Loucy (cell line): ENCODE results near the gene EFNB2.

Experiments
- H2AFZ ChIP-seq: fragments of 200-600 bp; sonication (generic); 2 replicates; pipeline ENCODE4 v1.6.0; 2016; ENCODE audit warnings: antibody characterized with exemption, mild to moderate bottlenecking, low read length, moderate library complexity
- H3F3A ChIP-seq: fragments of 200-600 bp; 2 replicates; pipeline ENCODE4 v1.6.0; 2016; ENCODE audit warnings: antibody characterized with exemption, low read depth, mild to moderate bottlenecking
- H3K27me3 ChIP-seq: fragments of 200-600 bp; sonication (generic); 2 replicates; pipeline ENCODE4 v1.6.1; 2014; ENCODE audit warnings: low read length, mild to moderate bottlenecking; ENCODE audit not compliant: insufficient read depth, poor library complexity, severe bottlenecking
- H3K36me3 ChIP-seq: fragments of 200-600 bp; sonication (generic); 2 replicates; pipeline ENCODE4 v1.6.1; 2016; ENCODE audit warnings: low read length; ENCODE audit not compliant: insufficient read depth
- H3K4me1 ChIP-seq: fragments of 200-600 bp; sonication (generic); 2 replicates; pipeline ENCODE4 v1.5.1; 2014; ENCODE audit warnings: low read length, mild to moderate bottlenecking; ENCODE audit not compliant: insufficient read depth, poor library complexity, severe bottlenecking
- H3K4me2 ChIP-seq: fragments of 200-600 bp; sonication (generic); 2 replicates; pipeline ENCODE4 v1.6.0; 2014; ENCODE audit warnings: antibody characterized with exemption, low read length, low read depth, mild to moderate bottlenecking; ENCODE audit not compliant: poor library complexity, severe bottlenecking
- H3K4me3 ChIP-seq: fragments of 200-600 bp; sonication (generic); 2 replicates; pipeline ENCODE4 v1.5.1; 2014; ENCODE audit warnings: low read length, mild to moderate bottlenecking, mixed read lengths; ENCODE audit not compliant: poor library complexity, severe bottlenecking
- H3K79me2 ChIP-seq: fragments of 200-600 bp; sonication (generic); 2 replicates; pipeline ENCODE4 v1.6.1; 2014; ENCODE audit warnings: low read length; ENCODE audit not compliant: insufficient read depth
- H3K9ac ChIP-seq: fragments of 200-600 bp; sonication (generic); 2 replicates; pipeline ENCODE4 v1.6.0; 2014; ENCODE audit warnings: mild to moderate bottlenecking, low read depth, low read length, moderate library complexity; ENCODE audit not compliant: poor library complexity, severe bottlenecking
- H3K9me2 ChIP-seq: fragments of 200-600 bp; sonication (generic); replicated peaks from 2 replicates; pipeline ENCODE4 v1.6.1; 2016; ENCODE audit warnings: low read depth, low read length, mixed read lengths
- H3K9me3 ChIP-seq: fragments of 200-600 bp; sonication (generic); 2 replicates; pipeline ENCODE4 v1.6.1; 2014; ENCODE audit warnings: mild to moderate bottlenecking, antibody characterized with exemption, low read length, low read depth; ENCODE audit not compliant: insufficient read depth
- H4K20me1 ChIP-seq: fragments of 200-600 bp; sonication (generic); 2 replicates; pipeline ENCODE4 v1.6.0; 2014; ENCODE audit warnings: antibody characterized with exemption, low read length, mild to moderate bottlenecking; ENCODE audit not compliant: insufficient read depth, poor library complexity, severe bottlenecking
- CTCF ChIP-seq: fragments of 200-600 bp; sonication (generic); conservative IDR thresholded peaks from 2 replicates; pipeline ENCODE4 v1.5.1; 2014; ENCODE audit warnings: mild to moderate bottlenecking, antibody characterized with exemption, low read length
- EZH2phosphoT487 ChIP-seq: fragments of 200-600 bp; IDR thresholded peaks from 2 replicates; pipeline ENCODE4 v1.6.1; 2018; ENCODE audit warnings: antibody characterized with exemption, mild to moderate bottlenecking, moderate library complexity, borderline replicate concordance

The EFNB2 gene

GRCh38 chr13:106561551-106562170 lies 26.2 kb upstream of the EFNB2 start:
- no peaks in the 10 kb centered on the region for H3K27me3 ChIP-seq
- no peak for TF ChIP-seq EZH2phosphoT487
- no peak for TF ChIP-seq CTCF
- no peaks in the 10 kb centered on the region for H3K9me3 ChIP-seq
- H3K79me2 ChIP-seq = peaks cover 99% of the 10 kb centered on the region
- no peak overlapping the region for H2AFZ ChIP-seq
- H3K4me2 ChIP-seq = peak overlapping the region; percentile 87
- peak overlapping the region; percentile 72 for H3K4me3 ChIP-seq
- no peaks in the 10 kb centered on the region for H3F3A ChIP-seq
- H3K9me2 ChIP-seq = no peaks in the 10 kb centered on the region
- H4K20me1 ChIP-seq = peaks cover 97% of the 10 kb centered on the region
- H3K4me1 ChIP-seq = peaks cover 50% of the 10 kb centered on the region
- H3K36me3 ChIP-seq = peaks cover 32% of the 10 kb centered on the region
- peak overlapping the region; percentile 26 for H3K9ac ChIP-seq

- Histone ChIP-seq H3K9ac (peak overlapping the region; percentile 26), H3K79me2 (peaks cover 99% of the 10 kb centered on the region), H3K27me3 (no peaks in the 10 kb centered on the region), H3K4me2 (peak overlapping the region; percentile 87), H3K36me3 (peaks cover 40% of the 10 kb centered on the region), H3K9me3 (no peaks in the 10 kb centered on the region), H3K9me2 (no peaks in the 10 kb centered on the region), H4K20me1 (peaks cover 97% of the 10 kb centered on the region), H3F3A (no peaks in the 10 kb centered on the region), H2AFZ (no peak overlapping the region), H3K4me1 (peaks cover 47% of the 10 kb centered on the region), H3K4me3 (peak overlapping the region; percentile 72)
- TF ChIP-seq EZH2phosphoT487 (no peak), CTCF (no peak)
Observed at GRCh38 chr13:106560821-106561220, 25.4 kb upstream of the EFNB2 start.

- Histone ChIP-seq H3K36me3 (peaks cover 63% of the 10 kb centered on the region), H2AFZ (no peak overlapping the region), H3K4me2 (no peak overlapping the region), H3K4me1 (peaks cover 25% of the 10 kb centered on the region), H3K9me2 (no peaks in the 10 kb centered on the region), H3K27me3 (no peaks in the 10 kb centered on the region), H4K20me1 (peaks cover 96% of the 10 kb centered on the region), H3K79me2 (peaks cover 99% of the 10 kb centered on the region), H3K9ac (no peak overlapping the region), H3K4me3 (no peak overlapping the region), H3K9me3 (no peaks in the 10 kb centered on the region), H3F3A (no peaks in the 10 kb centered on the region)
- TF ChIP-seq CTCF (no peak), EZH2phosphoT487 (no peak)
Observed at GRCh38 chr13:106558527-106558926, 23.1 kb upstream of the EFNB2 start.
